Stimulated activated CD4-positive, alpha-beta T cell treated with anti-CD3 and anti-CD28 coated beads, Interleukin-2, amount 100 ng/mL, for 48 hours (primary cell): ENCODE measurements around the gene ILF3.
"Not testable (repeated sequence)": the region's sequence is repeated elsewhere in the genome, so short reads cannot be mapped to it uniquely, and the experiment has no call there.

ENCODE experiments used
- DNase-seq, 2 donors: peaks; one replicate each; pipeline ENCODE4 v3.0.0-alpha.2; 2020

Gene ILF3

DNA sequence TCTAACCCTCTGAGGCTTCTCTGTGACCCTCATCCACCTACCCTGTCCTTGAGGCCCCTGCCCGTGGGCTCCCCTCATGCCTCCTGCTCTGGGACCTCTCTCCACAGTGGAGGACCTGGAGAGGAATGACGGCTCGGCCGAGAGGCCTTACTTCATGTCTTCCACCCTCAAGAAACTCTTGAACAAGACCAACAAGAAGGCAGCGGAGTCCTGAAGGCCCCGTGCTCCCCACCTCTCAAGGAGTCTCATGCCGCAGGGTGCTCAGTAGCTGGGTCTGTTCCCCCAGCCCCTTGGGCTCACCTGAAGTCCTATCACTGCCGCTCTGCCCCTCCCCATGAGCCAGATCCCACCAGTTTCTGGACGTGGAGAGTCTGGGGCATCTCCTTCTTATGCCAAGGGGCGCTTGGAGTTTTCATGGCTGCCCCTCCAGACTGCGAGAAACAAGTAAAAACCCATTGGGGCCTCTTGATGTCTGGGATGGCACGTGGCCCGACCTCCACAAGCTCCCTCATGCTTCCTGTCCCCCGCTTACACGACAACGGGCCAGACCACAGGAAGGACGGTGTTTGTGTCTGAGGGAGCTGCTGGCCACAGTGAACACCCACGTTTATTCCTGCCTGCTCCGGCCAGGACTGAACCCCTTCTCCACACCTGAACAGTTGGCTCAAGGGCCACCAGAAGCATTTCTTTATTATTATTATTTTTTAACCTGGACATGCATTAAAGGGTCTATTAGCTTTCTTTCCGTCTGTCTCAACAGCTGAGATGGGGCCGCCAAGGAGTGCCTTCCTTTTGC lies 10.8 kb upstream of the ILF3 start:
- DNase-seq: no peak

DNA sequence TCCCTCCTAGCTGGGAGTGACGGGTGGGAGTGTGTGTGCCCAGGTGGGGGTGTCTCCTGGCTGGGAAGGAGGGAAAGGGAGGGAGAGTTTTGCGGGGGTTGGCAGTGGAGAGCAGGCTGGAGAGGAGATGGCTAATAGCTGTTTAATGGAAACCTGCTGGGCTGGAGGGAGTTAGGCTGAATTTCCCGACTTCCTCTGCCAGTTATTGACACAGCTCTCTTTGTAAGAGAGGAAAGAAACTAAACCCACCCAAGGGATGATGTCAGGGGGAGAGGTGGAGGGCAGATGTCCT lies 10.2 kb upstream of the ILF3 start:
- no peak for DNase-seq

DNA sequence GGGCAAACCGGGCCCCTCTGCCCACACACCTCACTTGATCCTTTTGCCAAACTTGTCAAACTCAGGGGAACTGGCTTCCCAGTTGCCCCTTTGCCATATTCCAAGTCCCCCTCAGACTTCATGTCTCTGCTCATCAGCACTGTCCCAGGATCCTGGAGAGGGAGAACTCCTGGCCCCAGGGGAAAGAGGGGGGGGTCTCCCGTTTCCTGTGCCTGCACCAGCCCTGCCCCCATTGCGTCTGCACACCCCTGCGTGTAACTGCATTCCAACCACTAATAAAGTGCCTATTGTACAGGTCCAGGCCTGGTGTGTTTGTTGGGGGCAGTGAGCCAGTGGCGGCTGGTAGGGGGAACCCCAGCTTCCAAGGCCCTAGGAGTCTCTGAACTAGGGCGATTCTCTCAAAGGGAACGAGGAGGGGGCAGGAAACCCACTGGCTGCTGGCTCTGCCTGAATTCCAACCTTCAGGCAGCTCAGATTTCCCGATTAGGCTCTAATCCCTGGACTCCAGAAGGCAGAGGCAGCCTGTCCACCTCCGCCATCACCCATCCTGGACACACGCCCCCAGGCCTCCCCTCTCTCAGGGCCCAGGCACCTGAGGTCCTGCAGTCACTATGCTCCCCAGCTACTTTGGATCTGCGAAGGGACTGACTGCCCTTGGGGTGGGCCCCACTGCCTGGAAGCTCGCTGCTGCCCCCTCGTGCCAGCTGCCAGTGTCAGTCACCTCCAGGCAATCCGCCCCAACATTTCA lies 9.7 kb upstream of the ILF3 start:
- DNase-seq: peak; percentile 79 to 81

DNA sequence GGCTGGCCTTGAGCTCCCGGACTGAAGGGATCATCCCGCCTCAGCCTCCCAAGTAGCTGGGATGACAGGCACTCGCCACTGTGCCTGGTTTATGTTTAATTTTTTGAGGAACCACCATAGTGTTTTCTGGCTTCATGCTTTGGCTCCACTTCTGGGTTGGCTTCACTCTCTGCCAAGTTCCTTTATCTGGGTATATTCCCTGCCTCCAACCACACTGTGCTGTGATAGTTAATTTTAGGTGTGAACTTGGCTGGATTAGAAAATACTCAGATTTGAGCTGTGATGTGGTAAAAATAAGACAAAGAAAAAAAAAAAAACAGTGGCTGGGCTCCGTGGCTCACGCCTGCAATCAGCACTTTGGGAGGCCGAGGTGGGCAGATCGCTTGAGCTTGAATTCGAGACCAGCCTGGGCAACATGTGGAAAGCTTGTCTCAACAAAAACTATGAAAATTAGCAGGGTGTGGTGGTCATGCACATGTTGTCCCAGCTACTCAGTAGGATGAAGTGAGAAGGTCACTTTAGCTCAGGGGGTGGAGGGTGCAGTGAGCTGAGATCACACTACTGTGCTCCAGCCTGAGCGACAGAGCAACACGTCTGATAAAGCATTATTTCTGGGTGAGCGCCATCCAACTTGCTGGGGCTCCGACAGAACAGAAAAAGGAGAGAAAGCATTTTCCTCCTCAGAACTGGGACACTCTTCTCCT lies 7.5 kb upstream of the ILF3 start:
- no peak for DNase-seq

DNA sequence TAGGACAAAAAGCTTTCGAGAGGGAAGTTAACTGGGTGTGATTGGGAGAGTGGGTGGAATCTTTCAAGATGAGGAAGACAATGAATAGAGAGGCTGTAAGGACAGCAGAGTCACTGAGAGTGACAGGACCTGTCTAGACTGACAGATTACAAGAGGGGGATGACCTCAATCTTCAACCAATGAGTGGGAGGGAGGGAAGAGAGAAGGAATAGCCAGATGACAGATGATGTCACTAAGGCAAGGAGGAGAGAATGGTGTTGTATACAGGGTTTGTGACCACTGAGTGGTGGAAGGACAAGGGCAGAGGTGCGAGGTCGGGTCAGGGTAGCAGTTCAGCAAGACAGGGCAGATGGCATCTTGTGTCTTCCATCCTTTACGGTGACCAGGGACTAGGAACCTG lies 5.8 kb upstream of the ILF3 start:
- no peak for DNase-seq

DNA sequence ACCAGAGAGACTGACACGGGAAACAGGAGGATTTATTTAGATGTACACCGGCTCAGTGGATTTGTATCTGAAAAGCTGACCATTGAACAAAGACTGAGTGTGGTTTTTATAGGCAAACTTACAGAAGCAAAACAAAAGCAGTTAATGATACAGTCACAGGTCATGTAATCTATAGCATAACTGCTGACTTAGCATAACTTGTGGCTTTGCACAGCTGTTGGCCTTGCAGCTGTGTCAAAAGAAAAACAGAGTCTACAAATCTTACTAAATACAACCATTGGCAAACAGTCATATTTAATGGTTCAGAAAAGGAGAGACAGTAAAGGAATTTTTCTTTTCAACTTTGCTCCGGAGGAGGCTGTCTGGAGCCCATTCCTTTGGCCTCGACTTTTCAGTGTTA lies 2.3 kb upstream of the ILF3 start:
- DNase-seq: no peak

DNA sequence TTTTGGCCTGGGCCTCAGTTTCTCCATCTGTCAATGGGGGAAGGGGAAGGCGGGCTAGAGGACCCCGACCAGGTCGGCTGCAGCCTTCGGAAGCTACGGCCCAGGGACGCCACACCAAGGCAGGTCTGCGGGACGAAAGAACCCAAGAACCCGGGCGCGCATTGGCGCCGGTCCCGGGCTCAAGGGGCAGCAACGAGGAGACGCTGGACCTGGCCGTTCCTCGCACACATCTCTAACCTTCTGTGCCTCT lies 739 bp upstream of the ILF3 start:
- DNase-seq: no peak

DNA sequence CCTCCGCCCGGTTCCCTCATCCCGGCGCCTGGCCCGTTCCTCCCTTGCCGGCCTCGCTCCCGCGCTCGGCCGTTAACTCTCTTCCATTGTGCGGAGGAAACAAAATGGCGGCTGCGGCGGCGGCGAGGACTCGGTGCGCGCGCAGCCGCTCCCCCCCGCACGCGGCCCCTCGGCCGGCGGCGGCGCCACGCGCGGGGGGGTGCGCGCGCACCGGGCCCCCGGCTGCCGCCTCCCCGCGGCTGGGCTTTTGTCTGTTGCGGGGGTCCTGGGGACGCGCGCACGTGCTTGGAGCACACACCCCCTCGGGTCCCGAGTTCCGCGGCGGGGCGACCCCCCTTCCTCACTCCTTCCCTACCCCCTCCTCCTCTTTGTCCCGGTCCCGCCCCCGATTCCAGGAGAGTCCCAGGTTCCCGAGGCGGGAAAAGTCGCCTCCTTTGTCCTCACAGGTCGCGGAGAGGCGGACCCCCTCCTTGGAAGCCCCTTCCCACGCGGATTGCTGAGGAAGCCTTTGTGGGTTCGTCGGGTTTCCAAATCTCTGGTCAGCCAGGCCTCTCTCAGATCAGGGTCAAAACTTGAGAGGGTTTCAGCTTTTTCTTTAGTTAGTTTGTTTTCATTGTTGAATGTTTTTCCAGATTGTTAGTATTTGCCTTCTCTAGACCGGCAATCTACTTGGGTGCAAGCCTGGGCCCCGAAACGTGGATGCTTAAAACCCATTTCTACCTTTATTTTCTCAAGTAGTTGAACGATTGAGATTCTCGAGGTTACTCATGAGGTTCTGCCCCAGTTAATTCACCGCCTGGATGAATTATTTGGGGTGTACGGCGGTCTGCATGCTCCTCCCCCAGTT lies 687 bp downstream of the ILF3 start:
- DNase-seq: peak; percentile 45 to 63

DNA sequence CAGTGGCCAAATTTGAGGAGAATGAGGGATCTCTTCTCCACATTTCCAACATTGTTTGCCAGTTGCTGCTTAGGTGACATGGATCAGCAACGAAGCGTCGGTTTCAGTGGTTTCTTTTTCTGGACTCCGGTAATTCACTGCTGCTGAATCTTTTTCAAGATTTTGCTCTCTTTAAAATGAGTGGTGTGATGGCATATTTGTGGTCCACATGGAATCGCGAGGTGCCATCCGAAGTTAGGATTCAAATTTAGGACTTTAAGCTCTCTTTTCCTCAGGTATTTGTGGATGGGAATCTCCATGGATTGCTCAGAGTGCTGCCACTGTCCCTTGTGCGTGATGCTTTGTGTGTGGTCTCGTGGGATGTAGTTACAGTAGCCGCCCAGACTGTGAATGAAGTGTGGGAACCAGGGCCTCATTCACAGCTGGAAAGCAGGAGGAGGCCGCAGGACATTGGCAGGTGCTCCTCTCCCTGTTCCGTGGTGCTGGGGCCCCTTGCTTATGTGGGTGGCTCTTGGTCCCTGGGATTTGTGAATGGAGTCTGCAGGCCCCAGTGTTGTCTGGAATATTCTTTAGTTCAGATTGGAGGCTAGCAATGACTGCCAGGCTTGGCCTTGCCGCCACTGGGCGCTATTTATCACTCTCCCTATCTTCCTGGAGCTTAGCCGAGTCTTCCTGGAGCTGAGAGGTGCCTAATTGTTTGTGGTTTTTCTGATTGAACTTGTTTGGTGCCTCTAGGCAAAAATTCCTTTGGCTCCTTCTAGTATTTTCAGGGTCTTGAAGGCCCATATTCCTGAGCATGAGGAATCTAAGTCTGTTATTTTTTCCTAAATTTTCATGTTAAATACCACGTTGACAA lies 1.5 kb downstream of the ILF3 start:
- no peak for DNase-seq

DNA sequence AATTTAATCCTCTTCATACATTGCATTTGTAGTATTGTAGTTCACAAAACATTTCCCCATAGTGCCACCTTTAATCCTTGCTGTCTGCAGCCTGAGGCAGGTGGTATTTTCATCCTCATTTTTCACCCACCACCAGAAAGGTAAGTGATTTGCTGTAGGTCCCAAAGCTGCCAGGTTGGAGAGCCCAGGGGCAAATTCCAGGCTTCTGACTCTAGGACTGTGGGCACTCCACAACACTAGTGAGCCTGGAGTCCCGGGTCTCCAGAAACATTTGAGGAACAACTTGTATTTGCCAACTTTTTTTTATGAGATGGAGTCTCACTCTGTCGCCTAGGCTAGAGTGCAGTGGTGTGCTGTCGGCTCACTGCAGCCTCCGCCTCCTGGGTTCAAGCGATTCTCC lies 6.2 kb downstream of the ILF3 start:
- DNase-seq: no peak

DNA sequence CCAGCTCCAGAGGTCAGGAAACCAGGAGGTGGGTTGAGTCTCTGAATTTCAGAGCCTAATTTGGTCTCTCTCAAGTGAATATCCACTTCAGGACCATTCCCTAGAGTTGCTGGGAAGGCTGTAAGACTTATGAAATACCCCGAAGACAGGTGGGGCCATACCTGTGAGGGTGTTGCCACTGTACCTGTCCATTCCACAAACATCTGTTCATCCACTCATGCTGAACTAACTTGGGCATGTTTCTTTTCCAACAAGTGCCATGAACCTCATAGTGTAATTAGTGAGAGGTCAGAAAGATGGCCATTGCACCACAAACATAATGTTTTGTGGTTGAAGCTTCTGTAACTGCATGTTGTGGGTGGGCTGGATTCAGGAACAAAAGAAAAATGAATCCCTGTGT lies 7.8 kb downstream of the ILF3 start:
- no peak for DNase-seq

DNA sequence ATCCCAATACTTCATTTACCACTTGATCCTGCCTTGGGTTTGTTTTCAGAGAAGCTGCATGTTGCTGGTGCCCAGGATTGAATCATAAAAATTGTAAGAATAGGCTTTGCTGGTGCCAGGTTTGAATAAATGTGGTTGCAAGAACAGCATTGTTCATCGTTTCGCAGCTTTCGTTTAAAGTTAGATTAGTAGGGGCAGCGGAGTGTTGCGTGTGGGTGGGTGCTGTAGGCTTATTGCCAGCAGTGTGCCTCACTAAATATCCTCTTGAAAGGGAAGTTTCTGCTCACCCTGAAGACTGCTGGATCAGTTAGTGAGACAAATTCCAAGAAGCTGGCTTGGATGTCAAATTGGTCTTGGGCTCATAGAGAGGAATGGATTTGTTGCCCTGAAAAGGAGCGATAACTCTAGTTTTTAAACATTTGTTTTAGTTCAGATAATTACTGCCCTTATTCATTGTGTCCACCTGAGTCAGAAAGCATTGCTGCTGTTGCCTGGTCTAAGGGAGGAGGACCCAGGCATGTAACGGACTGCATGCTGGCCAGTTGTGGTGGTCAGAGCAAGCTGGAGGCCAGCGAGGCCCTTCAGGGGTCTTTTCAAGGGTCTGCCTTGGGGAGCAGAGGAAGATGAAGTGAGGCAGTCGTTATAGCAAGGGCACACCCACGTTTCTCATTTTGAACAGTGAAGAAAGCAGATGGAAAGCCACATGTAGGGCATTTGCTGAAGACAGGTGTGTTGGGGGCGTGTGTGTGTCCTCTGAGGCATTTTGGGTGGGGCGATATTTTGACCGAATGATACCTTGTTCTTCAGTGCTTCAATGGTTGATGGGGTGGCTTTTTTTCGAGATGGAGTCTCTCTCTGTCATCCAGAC lies 8.5 kb downstream of the ILF3 start:
- no peak for DNase-seq

DNA sequence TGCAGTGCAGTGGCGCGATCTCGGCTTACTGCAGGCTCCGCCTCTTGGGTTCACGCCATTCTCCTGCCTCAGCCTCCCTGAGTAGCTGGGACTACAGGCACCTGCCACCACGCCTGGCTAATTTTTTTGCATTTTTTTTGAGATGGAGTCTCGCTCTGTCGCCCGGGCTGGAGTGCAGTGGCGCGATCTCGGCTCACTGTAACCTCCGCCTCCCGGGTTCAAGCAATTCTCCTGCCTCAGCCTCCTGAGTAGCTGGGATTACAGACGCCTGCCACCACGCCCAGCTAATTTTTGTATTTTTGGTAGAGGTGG lies 9.1 kb downstream of the ILF3 start:
- not testable (repeated sequence) for DNase-seq

DNA sequence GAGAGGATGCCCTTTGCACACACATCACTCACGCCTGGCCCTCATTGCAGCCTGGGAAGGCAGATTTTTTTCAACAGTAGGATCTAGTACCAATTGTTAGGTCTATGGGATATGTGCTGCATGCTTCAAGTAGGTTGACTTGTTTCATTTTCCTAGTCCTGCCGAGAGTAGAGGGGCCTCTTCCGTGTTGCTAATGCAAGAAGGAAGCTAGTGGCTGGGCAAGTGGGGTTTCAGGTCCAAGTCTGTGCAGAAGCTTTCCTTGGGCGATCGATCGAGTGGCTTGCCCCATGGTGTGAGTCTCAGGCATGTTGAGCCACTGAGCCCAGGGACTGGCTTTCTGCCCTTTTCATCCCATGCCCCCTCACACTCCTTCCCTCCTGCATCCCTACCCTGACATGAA lies 13.7 kb downstream of the ILF3 start:
- DNase-seq: no peak

DNA sequence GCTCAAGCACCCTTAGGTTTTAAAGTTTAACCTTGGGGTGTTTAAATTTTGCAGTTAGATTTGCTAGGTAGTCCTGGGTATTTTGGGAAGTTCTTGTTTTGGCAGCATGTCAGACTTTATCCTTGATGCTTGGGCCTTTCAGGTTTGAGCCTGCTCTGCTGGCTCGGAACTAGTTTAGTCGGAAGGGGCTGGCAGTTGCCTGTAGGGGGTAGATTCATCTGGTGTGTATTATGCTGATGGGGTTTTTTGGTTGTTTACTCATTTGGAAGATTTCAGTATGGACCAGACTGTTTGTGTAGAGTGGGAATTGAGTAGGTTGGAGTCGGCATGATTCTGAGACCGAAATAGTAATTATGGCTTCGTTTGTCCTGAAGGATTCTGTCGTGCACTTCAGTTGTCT lies 15.1 kb downstream of the ILF3 start:
- DNase-seq: no peak

DNA sequence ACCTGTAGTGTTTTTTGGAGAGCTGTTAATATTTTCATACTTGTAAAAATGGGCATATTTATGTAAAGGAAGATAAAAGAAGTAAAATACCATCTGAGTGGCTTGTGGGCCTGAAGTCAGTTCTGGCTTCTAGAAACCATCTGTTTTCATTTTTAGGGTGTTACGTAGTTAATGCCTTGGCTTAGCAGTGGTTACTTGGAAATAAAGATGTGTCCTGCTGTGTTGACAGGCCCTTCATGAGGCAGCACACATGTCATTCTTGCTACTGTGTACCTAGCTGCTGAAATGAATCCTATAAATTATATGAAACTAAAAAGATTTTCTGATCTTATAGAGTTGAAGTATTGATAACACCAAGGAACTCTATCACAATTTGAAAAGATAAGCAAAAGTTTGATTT lies 16.0 kb downstream of the ILF3 start:
- no peak for DNase-seq

DNA sequence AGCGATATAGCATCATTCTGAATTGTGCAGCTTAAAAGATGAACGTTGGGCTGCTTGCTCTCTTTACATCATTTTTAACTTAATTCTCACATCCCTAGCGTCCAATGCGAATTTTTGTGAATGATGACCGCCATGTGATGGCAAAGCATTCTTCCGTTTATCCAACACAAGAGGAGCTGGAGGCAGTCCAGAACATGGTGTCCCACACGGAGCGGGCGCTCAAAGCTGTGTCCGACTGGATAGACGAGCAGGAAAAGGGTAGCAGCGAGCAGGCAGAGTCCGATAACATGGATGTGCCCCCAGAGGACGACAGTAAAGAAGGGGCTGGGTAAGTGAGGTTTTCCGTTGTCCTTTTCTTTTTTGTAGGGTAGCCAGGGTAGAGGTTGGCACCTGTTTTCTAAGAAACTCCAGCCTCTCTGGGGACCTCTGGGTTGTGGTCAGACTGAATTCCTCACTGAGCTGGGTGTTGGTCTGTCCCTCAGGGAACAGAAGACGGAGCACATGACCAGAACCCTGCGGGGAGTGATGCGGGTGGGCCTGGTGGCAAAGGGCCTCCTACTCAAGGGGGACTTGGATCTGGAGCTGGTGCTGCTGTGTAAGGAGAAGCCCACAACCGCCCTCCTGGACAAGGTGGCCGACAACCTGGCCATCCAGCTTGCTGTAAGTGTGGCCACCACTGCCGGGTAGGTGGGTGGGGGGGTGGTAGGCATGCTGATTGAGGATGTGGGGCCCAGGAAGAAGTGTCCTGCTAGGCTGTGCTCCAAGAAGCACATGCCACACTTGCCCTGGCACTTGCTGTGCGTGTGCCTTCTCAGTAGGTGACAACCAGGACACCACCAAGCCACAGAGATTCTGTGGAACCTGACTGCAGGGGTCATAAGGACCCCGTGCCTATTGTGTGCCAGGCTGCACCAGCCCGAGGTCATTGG lies 17.0 kb downstream of the ILF3 start:
- DNase-seq: no peak

DNA sequence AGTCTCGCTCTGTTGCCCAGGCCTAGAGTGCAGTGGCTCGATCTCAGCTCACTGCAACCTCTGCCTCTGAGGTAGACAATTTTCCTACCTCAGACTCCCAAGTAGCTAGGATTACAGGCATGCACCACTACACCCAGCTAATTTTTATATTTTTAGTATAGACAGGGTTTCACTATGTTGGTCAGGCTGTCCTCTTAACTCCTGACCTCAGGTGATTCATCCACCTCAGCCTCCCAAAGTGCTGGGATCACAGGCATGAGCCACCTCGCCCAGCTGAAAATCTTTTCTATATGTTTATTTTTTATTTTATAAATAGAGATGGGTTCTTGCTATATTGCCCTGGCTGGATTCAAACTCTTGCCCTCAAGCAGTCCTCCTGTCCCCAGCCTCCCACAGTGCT lies 17.8 kb downstream of the ILF3 start:
- not testable (repeated sequence) for DNase-seq

DNA sequence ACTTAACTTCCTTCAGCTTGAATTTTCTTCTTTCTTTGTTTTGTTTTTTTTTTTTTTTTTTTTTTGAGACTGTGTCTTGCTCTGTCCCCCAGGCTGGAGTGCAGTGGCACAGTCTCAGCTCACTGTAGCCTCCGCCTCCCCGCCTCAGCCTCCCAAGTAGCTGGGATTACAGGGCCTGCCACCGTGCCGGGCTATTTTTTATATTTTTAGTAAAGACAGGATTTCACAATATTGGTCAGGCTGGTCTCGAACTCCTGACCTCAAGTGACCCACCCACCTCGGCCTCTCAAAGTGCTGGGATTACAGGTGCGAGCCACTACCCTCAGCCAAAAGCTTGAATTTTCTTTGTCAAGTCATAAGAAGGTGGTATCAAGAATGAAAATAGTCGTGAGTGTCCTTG lies 21.1 kb downstream of the ILF3 start:
- DNase-seq: not testable (repeated sequence)

DNA sequence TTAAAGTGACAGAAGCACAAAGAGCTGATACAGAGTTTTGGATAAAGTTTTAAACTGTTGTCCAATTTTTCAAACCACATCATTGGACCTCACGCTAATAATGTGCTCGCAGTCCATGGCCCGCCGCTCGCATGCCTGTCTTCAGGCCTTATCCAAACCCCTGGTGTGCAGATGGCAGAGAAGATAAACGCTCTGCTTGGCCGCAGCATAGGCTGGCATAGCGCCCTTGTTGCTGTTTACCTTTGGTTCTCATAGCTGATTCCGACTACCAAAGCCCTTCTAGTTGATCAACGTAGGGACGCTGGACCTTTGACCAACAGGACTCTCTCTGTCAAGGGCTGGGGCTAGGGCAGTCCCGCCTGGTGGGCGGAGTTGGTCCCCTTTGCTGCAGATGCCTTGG lies 23.6 kb downstream of the ILF3 start:
- no peak for DNase-seq

DNA sequence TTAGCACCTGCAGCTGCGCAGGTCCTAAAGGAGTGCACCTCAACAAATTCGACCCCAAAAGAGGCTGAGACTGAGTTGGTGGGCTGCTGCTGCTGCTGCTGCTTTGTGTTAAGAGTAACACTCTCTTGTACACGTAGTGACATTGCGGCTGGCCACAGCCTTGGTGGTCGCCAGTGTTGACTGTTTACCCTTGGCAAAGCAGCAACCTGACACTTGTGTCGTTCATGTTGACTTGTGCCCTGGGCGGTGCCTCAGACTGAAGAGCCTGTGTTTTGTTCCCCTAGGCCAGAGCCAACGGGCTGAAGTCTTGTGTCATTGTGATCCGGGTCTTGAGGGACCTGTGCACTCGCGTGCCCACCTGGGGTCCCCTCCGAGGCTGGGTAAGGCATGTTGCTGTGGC lies 24.7 kb downstream of the ILF3 start:
- no peak for DNase-seq
